ENCODE measurements around the gene SEMA5A.

The SEMA5A gene

GRCh38 chr5:9500625-9501024 lies 45.2 kb downstream of the SEMA5A start:
- no peak for TF ChIP-seq CTCF (IDR thresholded peaks at IDR 0.05; ENCODE audit: insufficient read depth, missing control alignments)
- FAIRE-seq (no peak), DNase-seq (ENCODE audit: insufficient read length, low spot score) (no peak)

GRCh38 chr5:9500193-9500592 lies 45.7 kb downstream of the SEMA5A start:
- no peak for DNase-seq (ENCODE audit: insufficient read length, low spot score)
- FAIRE-seq: no peak
- TF ChIP-seq CTCF (IDR thresholded peaks at IDR 0.05; ENCODE audit: insufficient read depth, missing control alignments): no peak

GRCh38 chr5:9499498-9499876 lies 46.4 kb downstream of the SEMA5A start:
- FAIRE-seq (no peak), DNase-seq (ENCODE audit: insufficient read length, low spot score) (no peak)
- TF ChIP-seq CTCF (IDR thresholded peaks at IDR 0.05; ENCODE audit: insufficient read depth, missing control alignments): no peak

- no peak for DNase-seq (ENCODE audit: insufficient read length, low spot score)
- peak; percentile 2 for TF ChIP-seq CTCF (IDR thresholded peaks at IDR 0.05; ENCODE audit: insufficient read depth, missing control alignments)
- no peak for FAIRE-seq
Observed at GRCh38 chr5:9498541-9499497, 47.1 kb downstream of the SEMA5A start.

- DNase-seq (ENCODE audit: insufficient read length, low spot score) (no peak), FAIRE-seq (no peak)
Observed at GRCh38 chr5:9497347-9497746, 48.5 kb downstream of the SEMA5A start.

GRCh38 chr5:9496801-9497200 lies 49.1 kb downstream of the SEMA5A start:
- DNase-seq (ENCODE audit: insufficient read length, low spot score): no peak
- FAIRE-seq: no peak
- TF ChIP-seq CTCF (IDR thresholded peaks at IDR 0.05; ENCODE audit: insufficient read depth, missing control alignments): no peak

More at GRCh38 chr5:9497347-9497746, 48.5 kb downstream of the SEMA5A start:
- TF ChIP-seq CTCF (IDR thresholded peaks at IDR 0.05; ENCODE audit: insufficient read depth, missing control alignments): no peak

- DNase-seq (ENCODE audit: insufficient read length, low spot score) (no peak), FAIRE-seq (no peak)
- TF ChIP-seq CTCF (IDR thresholded peaks at IDR 0.05; ENCODE audit: insufficient read depth, missing control alignments): no peak
Observed at GRCh38 chr5:9495121-9495520, 50.8 kb downstream of the SEMA5A start.

All from D721Med (cell line).